ENCODE measurements around the gene FNBP1L. TPM values are rescaled to one million over a fixed set of nuclear protein-coding genes. Genes with fewer than 3 reads are reported as not detected.

FNBP1L gene
- total RNA-seq, 1 experiment from 2014 or later, result 33.4 TPM

- H3K27ac Mint-ChIP-seq (ENCODE audit: unreplicated experiment), result peak overlapping the region; percentile 67
- H3K4me1 Mint-ChIP-seq (ENCODE audit: low read depth, unreplicated experiment), result peaks cover 10% of the 10 kb centered on the region
- H3K4me3 Mint-ChIP-seq (ENCODE audit: unreplicated experiment), result no peak overlapping the region
- BruUV-seq (replicated peaks), result no TSS peak
- no peaks in the 10 kb centered on the region for H3K9me3 Mint-ChIP-seq (ENCODE audit: unreplicated experiment)
- no peaks in the 10 kb centered on the region for H3K9me3 ChIP-seq
- H3K4me3 ChIP-seq (ENCODE audit: low read depth, low read length), result no peak overlapping the region
- H3K36me3 ChIP-seq (ENCODE audit: control insufficient read depth, insufficient read depth, low read length), result peaks cover 2% of the 10 kb centered on the region; the same call in 1 of the 2 replicates
- no peaks in the 10 kb centered on the region for H3K27me3 ChIP-seq (replicated peaks; ENCODE audit: control insufficient read depth, insufficient read depth, low read length)
- POLR2A ChIA-PET, result no interaction called here
- H3K27me3 Mint-ChIP-seq (ENCODE audit: insufficient read depth, unreplicated experiment), result no peaks in the 10 kb centered on the region
- peaks cover 51% of the 10 kb centered on the region for H3K36me3 Mint-ChIP-seq (ENCODE audit: insufficient read depth, unreplicated experiment)
- H3K4me1 ChIP-seq, result peaks cover 9% of the 10 kb centered on the region
- CTCF ChIA-PET, result no interaction called here
- intact Hi-C loops (cut with micrococcal nuclease; ENCODE audit: unreplicated experiment), result no loop called here
- TF ChIP-seq, protein P1, sequence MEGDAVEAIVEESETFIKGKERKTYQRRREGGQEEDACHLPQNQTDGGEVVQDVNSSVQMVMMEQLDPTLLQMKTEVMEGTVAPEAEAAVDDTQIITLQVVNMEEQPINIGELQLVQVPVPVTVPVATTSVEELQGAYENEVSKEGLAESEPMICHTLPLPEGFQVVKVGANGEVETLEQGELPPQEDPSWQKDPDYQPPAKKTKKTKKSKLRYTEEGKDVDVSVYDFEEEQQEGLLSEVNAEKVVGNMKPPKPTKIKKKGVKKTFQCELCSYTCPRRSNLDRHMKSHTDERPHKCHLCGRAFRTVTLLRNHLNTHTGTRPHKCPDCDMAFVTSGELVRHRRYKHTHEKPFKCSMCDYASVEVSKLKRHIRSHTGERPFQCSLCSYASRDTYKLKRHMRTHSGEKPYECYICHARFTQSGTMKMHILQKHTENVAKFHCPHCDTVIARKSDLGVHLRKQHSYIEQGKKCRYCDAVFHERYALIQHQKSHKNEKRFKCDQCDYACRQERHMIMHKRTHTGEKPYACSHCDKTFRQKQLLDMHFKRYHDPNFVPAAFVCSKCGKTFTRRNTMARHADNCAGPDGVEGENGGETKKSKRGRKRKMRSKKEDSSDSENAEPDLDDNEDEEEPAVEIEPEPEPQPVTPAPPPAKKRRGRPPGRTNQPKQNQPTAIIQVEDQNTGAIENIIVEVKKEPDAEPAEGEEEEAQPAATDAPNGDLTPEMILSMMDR (IDR thresholded peaks at IDR 0.05; ENCODE audit: insufficient read depth in 1 of 2, low read depth in 1 of 2, low read length in 1 of 2, severe bottlenecking in 1 of 2, unreplicated experiment in 1 of 2), result no peak
- peak; percentile 24 to 53 for DNase-seq
Measured at GRCh38 chr1:93567255-93567918, 119.5 kb downstream of the FNBP1L start.

GRCh38 chr1:93569489-93569888, 121.6 kb downstream of the FNBP1L start:
- ChIA-PET CTCF (no interaction called here), POLR2A (no interaction called here)
- no peak overlapping the region for H3K4me3 ChIP-seq (ENCODE audit: low read depth, low read length)
- Mint-ChIP-seq H3K4me1 (ENCODE audit: low read depth, unreplicated experiment) (peaks cover 22% of the 10 kb centered on the region), H3K27ac (ENCODE audit: unreplicated experiment) (no peak overlapping the region), H3K27me3 (ENCODE audit: insufficient read depth, unreplicated experiment) (no peaks in the 10 kb centered on the region), H3K9me3 (ENCODE audit: unreplicated experiment) (no peaks in the 10 kb centered on the region), H3K36me3 (ENCODE audit: insufficient read depth, unreplicated experiment) (peaks cover 64% of the 10 kb centered on the region), H3K4me3 (ENCODE audit: unreplicated experiment) (no peak overlapping the region)
- intact Hi-C loops (cut with micrococcal nuclease; ENCODE audit: unreplicated experiment), result no loop called here
- peaks cover 2% of the 10 kb centered on the region; the same call in 1 of the 2 replicates for H3K36me3 ChIP-seq (ENCODE audit: control insufficient read depth, insufficient read depth, low read length)
- no peaks in the 10 kb centered on the region for H3K27me3 ChIP-seq (replicated peaks; ENCODE audit: control insufficient read depth, insufficient read depth, low read length)
- peaks cover 9% of the 10 kb centered on the region for H3K4me1 ChIP-seq
- no peaks in the 10 kb centered on the region for H3K9me3 ChIP-seq
- DNase-seq, result no peak
- TF ChIP-seq, protein P1 (IDR thresholded peaks at IDR 0.05; ENCODE audit: insufficient read depth in 1 of 2, low read depth in 1 of 2, low read length in 1 of 2, severe bottlenecking in 1 of 2, unreplicated experiment in 1 of 2), result no peak
- no TSS peak for BruUV-seq (replicated peaks)

GRCh38 chr1:93571623-93572310, 123.8 kb downstream of the FNBP1L start:
- intact Hi-C loops (cut with micrococcal nuclease; ENCODE audit: unreplicated experiment), result no loop called here
- ChIA-PET POLR2A (no interaction called here), CTCF (no interaction called here)
- Mint-ChIP-seq H3K9me3 (ENCODE audit: unreplicated experiment) (no peaks in the 10 kb centered on the region), H3K4me1 (ENCODE audit: low read depth, unreplicated experiment) (peaks cover 22% of the 10 kb centered on the region), H3K4me3 (ENCODE audit: unreplicated experiment) (no peak overlapping the region), H3K36me3 (ENCODE audit: insufficient read depth, unreplicated experiment) (peaks cover 63% of the 10 kb centered on the region), H3K27ac (ENCODE audit: unreplicated experiment) (no peak overlapping the region), H3K27me3 (ENCODE audit: insufficient read depth, unreplicated experiment) (no peaks in the 10 kb centered on the region)
- Histone ChIP-seq H3K9me3 (no peaks in the 10 kb centered on the region), H3K4me3 (ENCODE audit: low read depth, low read length) (no peak overlapping the region), H3K27me3 (replicated peaks; ENCODE audit: control insufficient read depth, insufficient read depth, low read length) (no peaks in the 10 kb centered on the region), H3K4me1 (peaks cover 9% of the 10 kb centered on the region), H3K36me3 (ENCODE audit: control insufficient read depth, insufficient read depth, low read length) (peaks cover 2% of the 10 kb centered on the region; the same call in 1 of the 2 replicates)
- no TSS peak for BruUV-seq (replicated peaks)
- TF ChIP-seq, protein P1 (IDR thresholded peaks at IDR 0.05; ENCODE audit: insufficient read depth in 1 of 2, low read depth in 1 of 2, low read length in 1 of 2, severe bottlenecking in 1 of 2, unreplicated experiment in 1 of 2), result no peak
- DNase-seq, result no peak

Measured in Caco-2 (cell line).